Osteoblast (primary cell): Measurements from ENCODE around the gene RIN1. TPM values are rescaled to one million over a fixed set of nuclear protein-coding genes. Genes with fewer than 3 reads are reported as not detected.

ENCODE experiments used
- DNase-seq: peaks from one replicate; pipeline ENCODE4 v3.0.0; 2011; ENCODE audit warnings: low spot score, mixed read lengths; ENCODE audit not compliant: insufficient read length; ENCODE audit errors: missing footprints
- H2AFZ ChIP-seq: 2 replicates; pipeline ENCODE4 v1.6.0; 2011; ENCODE audit warnings: mild to moderate bottlenecking, low read length
- H3K27ac ChIP-seq: 2 replicates; pipeline ENCODE4 v1.5.1; 2011; ENCODE audit warnings: mild to moderate bottlenecking, low read depth, low read length, moderate library complexity
- H3K27me3 ChIP-seq: 2 replicates; pipeline ENCODE4 v1.6.0; 2012; ENCODE audit warnings: mild to moderate bottlenecking, control low read depth, inconsistent platforms, low read length, moderate library complexity; ENCODE audit not compliant: insufficient read depth
- H3K36me3 ChIP-seq: 2 replicates; pipeline ENCODE4 v1.5.1; 2011; ENCODE audit warnings: mild to moderate bottlenecking, low read length, control low read depth, moderate library complexity; ENCODE audit not compliant: insufficient read depth
- H3K4me1 ChIP-seq: 2 replicates; pipeline ENCODE4 v1.5.1; 2011; ENCODE audit warnings: mild to moderate bottlenecking, low read length, control low read depth, moderate library complexity; ENCODE audit not compliant: insufficient read depth
- H3K4me2 ChIP-seq: 2 replicates; pipeline ENCODE4 v1.6.0; 2011; ENCODE audit warnings: mild to moderate bottlenecking, low read length; ENCODE audit not compliant: insufficient read depth
- H3K4me3 ChIP-seq: fragments of 200-600 bp; sonication (generic); 3 replicates; pipeline ENCODE4 v1.5.1; 2012; ENCODE audit warnings: mild to moderate bottlenecking, low read length, inconsistent platforms; ENCODE audit not compliant: insufficient read depth
- H3K79me2 ChIP-seq: 2 replicates; pipeline ENCODE4 v1.6.0; 2012; ENCODE audit warnings: mild to moderate bottlenecking, low read length, control low read depth, inconsistent platforms; ENCODE audit not compliant: insufficient read depth
- H3K9me3 ChIP-seq: 2 replicates; pipeline ENCODE4 v1.5.1; 2011; ENCODE audit warnings: low read depth, low read length, control low read depth
- H4K20me1 ChIP-seq: 2 replicates; pipeline ENCODE4 v1.6.0; 2012; ENCODE audit warnings: mild to moderate bottlenecking, low read length, control low read depth; ENCODE audit not compliant: insufficient read depth
- CTCF ChIP-seq: IDR thresholded peaks from 2 replicates; pipeline ENCODE4 v1.5.1; 2011; ENCODE audit warnings: mild to moderate bottlenecking, low read depth, low read length, moderate library complexity; ENCODE audit errors: extremely low read depth
- small RNA-seq: library from RNA; depleted of rRNA; stranded (forward); fragments of <200 nt; gene quantifications from one replicate; pipeline ENCODE3, GENCODE V24; 2012
- total RNA-seq: library from RNA; depleted of rRNA; stranded (reverse); fragments of >200 nt; gene quantifications from 2 replicates; pipeline ENCODE4 v1.2.3, GENCODE V29; 2012

Gene RIN1
- total RNA-seq, 1 donor: 27.1 TPM

DNA sequence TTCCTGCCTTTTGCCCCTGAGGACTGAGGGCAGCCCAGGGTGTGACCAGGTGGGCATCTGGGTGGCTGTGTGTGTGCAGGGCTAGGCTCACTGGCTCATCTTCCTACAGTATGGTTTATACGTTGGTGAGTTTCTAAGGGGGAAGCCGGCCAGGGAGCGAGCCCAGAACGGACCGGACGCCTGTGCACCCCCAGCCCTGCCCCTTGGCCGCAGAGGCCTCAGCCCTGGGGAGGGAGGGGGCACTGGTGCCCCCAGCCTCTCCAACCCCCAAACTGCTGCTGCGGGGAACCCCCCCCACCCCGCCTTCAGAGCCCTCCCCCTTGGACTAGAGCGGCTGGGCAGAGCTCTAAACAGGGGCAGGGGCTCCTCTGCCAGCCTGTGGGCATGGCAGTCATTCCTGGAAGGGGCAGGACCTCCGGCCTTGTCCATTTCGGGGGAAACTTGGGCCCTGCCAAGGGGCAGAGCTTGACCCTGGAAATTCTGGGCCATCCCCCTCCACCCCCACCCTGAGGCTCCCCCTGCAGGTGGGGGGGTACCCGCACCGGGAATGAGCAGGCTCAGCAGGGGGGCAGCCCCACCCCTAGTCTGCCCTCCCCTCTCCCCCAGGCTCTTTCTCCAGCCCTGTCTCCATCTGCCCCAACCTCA, 52.7 kb downstream of the RIN1 start:
- no peak overlapping the region for H3K4me2 ChIP-seq
- H4K20me1 ChIP-seq: peaks cover 37% of the 10 kb centered on the region
- peaks cover 31% of the 10 kb centered on the region for H3K36me3 ChIP-seq
- no peak overlapping the region for H3K4me3 ChIP-seq
- DNase-seq: no peak
- peaks cover 44% of the 10 kb centered on the region for H3K79me2 ChIP-seq
- no peak overlapping the region for H3K27ac ChIP-seq
- H3K4me1 ChIP-seq: peaks cover 15% of the 10 kb centered on the region
- peaks cover 6% of the 10 kb centered on the region for H3K27me3 ChIP-seq
- TF ChIP-seq CTCF: no peak
- no peaks in the 10 kb centered on the region for H3K9me3 ChIP-seq
- no peak overlapping the region for H2AFZ ChIP-seq

DNA sequence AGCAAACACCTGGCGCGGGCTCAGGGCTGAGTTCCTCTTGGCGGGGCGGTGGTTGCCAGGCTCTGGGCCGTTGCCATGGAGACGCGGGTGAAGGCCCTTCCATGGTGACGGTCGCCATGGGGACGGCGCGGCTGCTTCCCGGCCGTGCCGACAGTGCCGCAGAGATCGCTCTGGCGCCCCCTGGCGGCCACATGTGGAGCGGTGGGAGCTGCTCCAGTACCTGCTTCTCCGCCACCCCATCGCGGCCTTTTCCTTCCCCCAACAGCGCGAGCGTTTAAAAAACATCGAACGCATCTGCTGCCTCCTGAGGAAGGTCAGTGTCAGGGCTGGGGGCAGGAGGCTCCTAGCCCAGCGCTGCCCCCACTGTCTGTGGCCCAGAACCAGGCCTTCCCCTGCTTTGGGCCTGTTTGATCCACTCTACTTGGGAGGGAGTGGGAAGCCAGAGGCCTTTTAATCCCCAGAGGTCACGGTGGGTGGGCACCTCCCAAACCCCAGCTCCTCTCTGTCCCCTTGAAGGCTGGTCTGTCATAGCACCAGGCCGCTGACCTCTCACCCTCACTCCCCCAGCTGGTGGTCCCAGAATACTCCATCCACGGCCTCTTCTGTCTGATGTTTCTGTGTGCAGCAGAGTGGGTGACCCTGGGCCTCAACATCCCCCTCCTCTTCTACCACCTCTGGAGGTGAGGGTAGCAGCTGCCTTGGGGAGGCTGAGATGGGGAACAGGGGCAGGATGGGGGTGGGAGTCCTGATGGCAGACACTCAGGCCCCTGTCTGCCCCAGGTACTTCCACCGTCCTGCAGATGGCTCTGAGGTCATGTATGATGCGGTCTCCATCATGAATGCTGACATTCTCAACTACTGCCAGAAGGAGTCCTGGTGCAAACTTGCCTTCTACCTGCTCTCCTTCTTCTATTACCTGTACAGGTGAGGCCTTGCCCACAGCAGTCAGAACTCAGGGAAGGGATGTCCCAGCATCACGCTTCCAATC, 53.5 kb downstream of the RIN1 start:
- H3K79me2 ChIP-seq: peaks cover 36% of the 10 kb centered on the region
- peaks cover 35% of the 10 kb centered on the region for H4K20me1 ChIP-seq
- DNase-seq: peak; percentile 100
- H3K27me3 ChIP-seq: peaks cover 6% of the 10 kb centered on the region
- H3K36me3 ChIP-seq: peaks cover 31% of the 10 kb centered on the region
- no peak overlapping the region for H3K4me2 ChIP-seq
- H3K4me1 ChIP-seq: peaks cover 9% of the 10 kb centered on the region
- H3K4me3 ChIP-seq: no peak overlapping the region
- H3K9me3 ChIP-seq: no peaks in the 10 kb centered on the region
- no peak overlapping the region for H2AFZ ChIP-seq
- H3K27ac ChIP-seq: no peak overlapping the region
- peak; percentile 88 for TF ChIP-seq CTCF

Small RNA genes within 50 kb of the gene (small RNA-seq; reads per million reads assigned to genes)
- not detected for gene RF00017

Other genes with a start within 250 kb of the RIN1 start
- gene KLC2, start 78.7 kb downstream of the RIN1 start, total RNA-seq: 21.7 and 33.9 TPM in 2 replicates
- gene RAB1B, start 67.8 kb downstream of the RIN1 start, total RNA-seq: 75.3 and 75.4 TPM in 2 replicates
- gene CNIH2, start 58.3 kb downstream of the RIN1 start, total RNA-seq: under 0.01 TPM in 1 of 2 replicates, not detected in the other
- 165 and 182 TPM in 2 replicates for gene YIF1A, start 47.3 kb downstream of the RIN1 start, total RNA-seq
- gene TMEM151A, start 44.5 kb downstream of the RIN1 start, total RNA-seq: 0.29 and 0.36 TPM in 2 replicates
- 103 and 107 TPM in 2 replicates for gene CD248, start 19.4 kb downstream of the RIN1 start, total RNA-seq
- gene BRMS1, start 8.7 kb upstream of the RIN1 start, total RNA-seq: 43.0 and 43.1 TPM in 2 replicates
- 20.6 and 21.2 TPM in 2 replicates for gene B4GAT1, start 11.2 kb upstream of the RIN1 start, total RNA-seq
- under 0.01 and 0.29 TPM in 2 replicates for gene SLC29A2, start 35.3 kb upstream of the RIN1 start, total RNA-seq
- 0.36 TPM in 1 of 2 replicates, not detected in the other for gene NPAS4, start 84.6 kb upstream of the RIN1 start, total RNA-seq
- gene MRPL11, start 102.4 kb upstream of the RIN1 start, total RNA-seq: 31.5 and 33.3 TPM in 2 replicates
- gene PELI3, start 130.5 kb upstream of the RIN1 start, total RNA-seq: 18.9 and 19.2 TPM in 2 replicates
- gene DPP3, start 144.0 kb upstream of the RIN1 start, total RNA-seq: 35.8 and 36.5 TPM in 2 replicates
- 39.2 and 43.8 TPM in 2 replicates for gene BBS1, start 174.2 kb upstream of the RIN1 start, total RNA-seq
- gene ZDHHC24, start 209.6 kb upstream of the RIN1 start, total RNA-seq: 9.4 and 10.5 TPM in 2 replicates
- under 0.01 TPM in 1 of 2 replicates, not detected in the other for gene ACTN3, start 210.5 kb upstream of the RIN1 start, total RNA-seq
- gene CTSF, start 232.2 kb upstream of the RIN1 start, total RNA-seq: 41.3 and 45.6 TPM in 2 replicates